CD4-positive, alpha-beta T cell treated with Interleukin-10 for 1 hour (primary cell): ENCODE data around the gene ADAM22.
A peak's percentile ranks its signal among the peaks of the same experiment; 100 is the strongest.

Source experiments
- DNase-seq: peaks from one replicate; pipeline ENCODE4 v3.0.0-alpha.2; 2020

The ADAM22 gene

DNA sequence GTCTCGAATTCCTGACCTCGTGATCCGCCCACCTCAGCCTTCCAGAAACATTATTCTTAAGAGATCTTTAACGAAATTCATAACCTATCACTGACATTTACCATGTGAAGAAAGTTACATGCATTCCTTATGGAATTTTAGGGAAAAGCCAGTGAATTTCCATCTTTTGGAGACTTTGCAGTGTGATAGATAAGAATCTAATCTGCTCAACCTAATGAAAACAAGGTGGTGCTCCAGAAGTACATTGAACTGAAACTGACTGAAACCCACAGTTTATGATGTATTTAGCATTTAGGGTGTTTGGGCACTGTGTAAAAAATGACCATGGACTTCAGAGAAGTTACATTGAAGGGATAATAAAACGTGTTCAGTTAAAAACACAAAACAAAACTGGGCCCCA is 242.1 kb downstream of the ADAM22 start:
- DNase-seq: no peak

DNA sequence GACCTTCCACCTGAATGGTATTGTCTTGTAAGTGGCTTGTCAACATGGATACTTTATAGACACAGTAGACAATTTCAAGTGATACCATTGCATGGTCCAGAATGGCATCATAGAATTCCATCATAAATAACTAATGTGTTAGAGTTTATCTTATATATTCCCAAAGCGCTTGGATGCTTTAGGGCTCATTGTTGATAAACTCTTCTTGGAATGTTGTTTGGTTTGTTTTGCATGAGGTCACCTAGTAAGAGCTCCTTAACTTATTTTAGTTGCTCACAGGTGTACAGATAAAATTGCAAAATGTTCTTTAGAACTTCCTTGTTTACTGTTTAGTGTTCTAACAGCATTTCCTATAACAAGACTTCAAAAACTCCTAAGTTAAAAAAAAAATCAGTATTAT is 249.0 kb downstream of the ADAM22 start:
- DNase-seq: no peak

DNA sequence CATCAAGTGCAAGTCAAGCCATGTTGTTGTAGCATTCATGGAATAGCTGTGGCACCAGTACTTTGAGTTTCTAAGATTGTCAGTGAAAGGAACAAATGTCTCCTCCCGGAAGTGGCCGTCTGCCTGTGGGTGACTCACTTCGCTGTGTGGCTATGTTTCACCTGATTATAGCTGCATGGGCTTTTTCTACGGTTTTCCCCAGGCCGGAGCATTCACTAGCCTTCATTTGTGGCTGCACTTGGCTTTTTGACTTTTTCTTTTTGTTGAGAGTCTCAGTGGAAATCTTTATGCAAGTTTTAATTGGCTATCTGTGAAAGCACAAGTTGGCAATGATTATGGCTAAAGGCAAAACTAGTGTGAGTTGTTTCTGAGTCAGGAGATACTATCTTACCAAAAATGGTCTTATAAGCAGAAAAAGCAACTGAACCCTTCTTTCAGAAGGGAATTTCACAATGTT is 250.8 kb downstream of the ADAM22 start:
- DNase-seq: no peak

DNA sequence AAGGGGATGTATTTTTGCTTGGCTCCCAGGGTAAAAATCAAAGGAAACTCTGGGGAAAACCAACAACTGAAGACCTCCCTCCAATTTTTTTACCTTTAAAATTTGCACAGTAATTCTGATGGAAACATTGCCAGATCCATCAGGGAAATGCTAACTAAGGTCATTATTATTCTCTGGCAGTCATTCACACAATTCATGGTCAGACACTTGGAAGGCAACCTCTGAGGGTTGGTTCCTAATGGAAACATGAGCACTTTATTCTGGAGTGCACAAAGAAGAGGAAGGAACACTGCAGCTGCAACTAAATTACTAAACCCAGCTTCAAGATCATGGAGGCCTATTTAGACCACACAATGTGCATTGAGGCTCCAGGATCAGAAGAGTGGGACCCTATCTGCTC is 251.6 kb downstream of the ADAM22 start:
- DNase-seq: no peak

DNA sequence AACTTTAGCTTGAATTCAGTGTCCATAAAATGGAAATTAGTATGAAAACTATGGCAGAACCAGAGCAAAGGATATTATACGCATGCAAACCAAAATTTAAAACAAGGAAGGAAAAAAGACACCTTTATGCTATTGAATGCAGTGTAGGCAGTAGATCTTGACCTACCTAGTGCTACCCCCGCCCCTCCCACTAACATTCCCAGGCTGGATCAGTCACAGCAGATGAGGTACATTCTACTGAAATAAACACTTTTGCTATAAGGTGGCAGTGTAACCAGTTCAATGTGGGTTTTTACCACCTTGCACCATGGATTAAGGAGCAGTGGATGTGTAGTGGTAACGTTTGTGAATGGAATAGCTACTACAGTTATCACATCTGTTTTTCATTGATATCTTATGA is 257.9 kb downstream of the ADAM22 start:
- DNase-seq: no peak

DNA sequence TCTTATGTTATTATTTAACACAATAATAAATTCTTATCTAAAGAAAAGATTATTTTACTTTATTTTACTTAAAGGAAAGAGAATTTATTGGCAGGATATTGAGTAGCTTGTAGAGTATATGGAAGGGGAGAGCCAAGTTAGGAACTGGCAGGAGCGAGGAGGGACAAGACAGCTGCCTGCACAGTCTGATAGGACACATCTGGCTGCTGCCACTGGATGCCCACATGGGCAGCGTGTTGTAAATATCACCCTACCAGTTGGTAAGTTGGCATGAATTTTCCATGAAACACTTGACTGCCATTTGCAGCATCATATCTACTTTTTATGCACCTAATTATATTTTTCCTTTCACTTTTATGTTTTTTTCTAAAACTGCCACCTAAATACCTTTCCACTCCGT is 266.2 kb downstream of the ADAM22 start:
- no peak for DNase-seq

DNA sequence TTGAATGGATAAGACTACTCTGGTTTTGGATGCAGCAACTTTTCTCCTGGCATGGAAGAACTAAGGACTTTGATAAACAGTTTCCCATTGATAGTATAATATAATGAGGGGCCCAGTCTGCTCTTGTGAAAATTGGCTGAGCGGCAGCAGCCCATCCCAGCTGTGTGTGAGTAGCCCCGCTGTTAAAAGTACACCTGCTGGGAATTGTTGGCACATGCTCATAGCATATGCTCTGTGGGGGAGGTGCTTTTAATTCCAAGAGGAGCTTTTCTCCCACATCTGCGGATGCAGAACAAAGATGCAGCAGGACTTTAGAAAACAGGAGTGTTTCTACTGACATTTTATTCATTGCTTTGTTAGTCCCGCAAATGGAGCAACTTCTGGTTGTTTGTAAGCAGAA is 266.7 kb downstream of the ADAM22 start:
- DNase-seq: no peak

DNA sequence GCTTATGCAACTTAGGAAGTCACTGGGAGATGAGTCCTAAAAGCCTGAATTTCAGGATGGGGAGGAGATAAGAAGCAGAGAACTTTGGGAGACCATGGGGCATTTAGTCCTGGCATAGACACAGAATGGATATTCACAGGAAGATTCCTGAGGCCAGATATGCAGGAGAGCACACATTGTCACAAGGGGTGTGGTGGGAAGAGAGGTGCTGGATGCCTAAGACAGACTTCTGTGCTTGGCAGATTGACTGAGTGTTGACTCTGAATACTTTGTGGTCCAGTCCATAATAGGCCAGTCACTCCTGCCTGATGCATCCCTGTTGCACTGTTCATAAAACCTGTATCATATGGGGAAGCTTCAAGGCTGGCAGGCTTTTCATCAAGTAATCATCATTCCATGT is 267.3 kb downstream of the ADAM22 start:
- DNase-seq: no peak

DNA sequence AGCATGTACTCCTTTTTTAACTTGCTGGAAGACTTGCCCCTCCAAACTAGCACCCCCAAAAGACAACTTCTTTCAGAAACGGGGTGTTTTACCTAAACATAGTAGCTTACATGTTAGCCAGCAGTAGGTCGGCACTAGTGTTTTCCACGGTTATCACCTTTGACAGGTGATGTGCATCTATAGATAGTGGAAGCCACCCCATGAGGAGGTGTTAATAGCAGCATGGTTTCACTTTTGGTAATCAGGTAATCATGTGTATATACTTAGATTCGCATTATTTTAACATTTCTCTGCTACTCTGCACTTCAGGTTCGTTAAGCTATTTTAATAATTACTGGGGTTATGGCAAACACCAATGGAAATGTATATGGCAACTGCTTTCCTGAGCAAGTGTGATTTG is 268.2 kb downstream of the ADAM22 start:
- DNase-seq: no peak

DNA sequence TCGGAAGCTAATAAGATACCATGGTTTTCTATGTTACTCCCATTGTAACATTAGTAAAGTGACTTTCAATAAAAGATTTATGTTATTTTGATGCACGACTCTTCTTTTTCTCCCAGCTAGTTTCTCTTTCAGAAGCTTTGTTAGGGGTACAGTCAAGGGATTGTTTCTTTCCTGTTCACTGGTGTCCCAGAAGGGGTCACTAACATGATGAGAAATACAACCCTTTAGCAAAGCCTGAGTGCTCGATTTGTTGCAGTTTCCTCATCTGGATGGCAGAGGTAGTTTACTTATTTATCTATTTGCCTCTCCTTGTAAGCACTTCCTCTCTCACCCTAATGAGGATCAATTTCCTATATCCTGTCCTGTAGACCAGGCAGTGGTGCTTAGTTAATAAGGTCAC is 268.7 kb downstream of the ADAM22 start:
- no peak for DNase-seq

DNA sequence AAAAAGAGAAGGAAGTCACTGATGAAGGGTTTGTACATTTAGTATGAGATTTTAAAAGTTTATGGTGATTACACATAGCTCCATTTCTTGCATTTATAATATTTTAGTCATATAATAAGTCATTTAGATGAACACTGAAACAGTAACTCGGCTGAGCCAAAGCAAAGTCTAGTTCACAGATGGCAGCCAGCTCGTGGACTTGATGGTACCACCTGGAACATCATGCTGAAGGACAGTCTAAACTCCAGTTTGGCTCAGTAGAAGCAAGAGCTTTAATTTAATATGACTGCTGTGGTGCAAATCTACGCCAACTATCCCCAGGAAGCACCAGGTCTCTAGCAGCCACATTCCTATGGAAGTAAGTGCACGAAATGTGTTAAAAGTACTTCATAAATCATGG is 269.4 kb downstream of the ADAM22 start:
- no peak for DNase-seq

DNA sequence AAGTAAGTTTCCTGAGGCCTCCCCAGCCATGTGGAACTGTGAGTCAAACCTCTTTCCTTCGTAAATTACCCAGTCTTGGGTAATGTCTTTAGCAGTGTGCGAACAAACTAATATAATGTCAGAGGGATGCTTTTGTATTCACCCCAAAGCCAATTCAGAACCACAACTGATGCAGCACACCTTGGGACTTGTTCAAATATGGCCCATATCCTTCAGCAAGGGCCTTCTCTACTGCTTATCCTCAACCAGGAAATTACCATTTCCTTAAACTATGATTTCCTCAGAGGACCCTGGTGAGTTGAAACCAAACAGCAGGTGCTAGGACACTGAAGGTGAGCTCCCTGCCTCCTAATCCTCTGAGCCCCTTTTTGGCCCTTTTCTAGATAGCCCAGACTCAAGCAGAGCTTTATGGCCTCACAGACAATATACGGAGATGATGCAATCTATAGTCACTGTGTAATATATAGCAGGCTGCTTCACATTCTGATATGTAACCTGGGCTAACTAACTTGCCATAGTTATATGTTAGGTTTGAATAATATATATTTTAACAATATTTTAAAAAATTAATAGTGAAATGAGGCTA is 270.6 kb downstream of the ADAM22 start:
- DNase-seq: no peak

DNA sequence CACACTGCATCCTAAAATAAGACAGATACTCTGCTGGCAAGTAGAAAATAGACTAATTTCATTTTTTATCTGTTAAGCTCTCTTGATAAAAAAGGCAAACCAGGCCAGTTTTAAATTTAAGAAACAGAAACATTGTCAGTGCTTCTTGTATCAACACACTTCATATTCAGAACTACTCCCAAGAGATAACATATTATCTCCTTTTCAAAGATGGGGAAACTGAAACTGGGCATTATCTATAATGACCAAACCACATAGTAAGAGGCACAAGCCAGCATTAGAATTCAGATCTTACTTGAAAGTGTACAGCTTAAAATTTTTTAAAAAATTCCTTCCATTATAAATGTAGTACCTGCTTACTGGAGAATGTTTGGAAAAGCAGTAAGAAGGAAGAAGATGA is 271.1 kb downstream of the ADAM22 start:
- no peak for DNase-seq

DNA sequence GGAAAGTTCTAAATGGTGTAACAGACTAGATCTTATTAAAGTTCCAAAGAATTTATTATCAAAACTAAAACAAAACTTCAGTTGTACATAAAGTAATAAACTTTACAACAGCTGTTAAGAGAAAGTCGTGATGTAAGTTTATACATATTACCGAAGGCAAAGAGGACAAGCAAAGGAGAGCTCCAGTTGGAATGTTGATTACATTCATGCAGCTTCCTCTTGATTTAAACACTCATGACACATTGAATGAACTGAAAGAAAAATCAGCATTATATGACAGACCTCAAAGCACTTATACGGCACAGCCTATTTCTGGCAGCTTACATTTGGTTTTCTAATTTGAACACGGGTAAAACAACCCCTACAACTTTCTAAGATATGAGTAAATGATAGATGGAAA is 272.2 kb downstream of the ADAM22 start:
- no peak for DNase-seq

DNA sequence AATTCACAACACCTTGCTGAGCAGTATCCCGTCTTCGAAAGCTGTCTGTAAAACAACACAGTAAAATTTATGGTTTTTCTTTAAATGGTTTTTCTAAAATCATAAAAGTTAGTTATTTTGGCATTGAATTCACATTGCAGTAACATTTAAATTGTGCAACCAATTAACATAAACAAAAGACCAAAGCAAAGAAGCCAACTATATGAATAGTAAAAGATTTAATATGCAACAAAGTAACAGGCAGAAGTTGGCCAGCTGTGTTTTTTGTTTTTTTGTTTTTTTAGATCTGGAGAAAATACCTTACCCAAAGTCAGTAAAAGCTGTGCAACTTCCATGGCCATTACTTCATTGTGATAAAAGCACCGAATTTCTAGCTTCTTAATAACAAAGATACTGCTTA is 274.5 kb downstream of the ADAM22 start:
- no peak for DNase-seq

DNA sequence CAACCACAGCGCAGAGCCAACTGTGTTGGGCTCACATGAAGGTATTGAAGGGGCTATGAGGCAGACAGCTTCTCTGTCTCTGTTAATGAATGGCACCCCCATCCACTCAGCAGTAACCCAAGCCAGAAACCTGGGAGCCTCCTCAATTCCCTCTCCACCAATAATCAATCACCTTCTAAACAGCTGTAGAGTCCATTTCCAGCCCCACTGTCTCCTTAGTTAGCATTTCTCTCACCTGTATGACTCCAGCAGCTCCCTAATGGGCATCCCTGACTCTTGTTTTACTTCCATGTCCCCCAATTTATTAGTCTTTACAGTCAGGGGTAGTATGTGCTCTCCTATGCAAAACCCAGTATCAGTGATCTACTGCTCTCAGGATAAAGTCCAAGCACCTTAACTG is 278.9 kb downstream of the ADAM22 start:
- no peak for DNase-seq

DNA sequence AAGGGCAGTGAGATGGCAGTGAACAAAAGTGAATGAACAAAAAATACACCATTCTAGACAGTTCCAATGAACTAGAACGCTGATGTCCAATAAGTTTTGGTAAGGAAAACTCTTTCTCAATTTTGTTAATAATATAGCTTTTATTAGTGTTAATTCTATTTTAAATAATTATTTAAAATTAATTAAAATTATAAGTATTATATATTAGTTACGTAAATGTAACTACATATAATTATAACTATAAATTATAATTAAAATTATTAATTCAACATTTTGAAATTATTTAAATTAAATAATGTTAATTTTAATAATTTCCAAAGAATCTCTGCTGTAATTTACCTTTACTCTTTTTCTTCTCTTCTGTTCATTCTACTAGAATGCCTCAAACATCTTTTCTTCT is 280.4 kb downstream of the ADAM22 start:
- no peak for DNase-seq

DNA sequence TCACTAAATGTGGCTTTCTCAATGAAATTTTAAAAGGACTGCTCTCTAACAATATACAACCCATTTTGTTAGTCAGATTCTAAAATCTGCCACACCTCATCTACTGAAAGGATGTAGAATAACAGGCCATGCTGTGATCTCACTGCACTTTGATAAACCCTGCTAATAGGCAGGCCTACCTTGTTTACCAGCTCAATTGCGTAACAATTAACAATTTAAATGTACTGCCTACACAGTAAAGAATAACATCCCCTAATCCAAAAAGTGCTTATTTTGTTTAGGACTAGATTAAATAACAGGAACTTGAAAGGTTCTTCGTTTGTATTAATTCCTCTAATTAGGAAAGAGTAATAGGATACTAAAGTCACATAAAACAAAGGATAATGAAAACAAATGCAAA is 281.2 kb downstream of the ADAM22 start:
- DNase-seq: no peak

DNA sequence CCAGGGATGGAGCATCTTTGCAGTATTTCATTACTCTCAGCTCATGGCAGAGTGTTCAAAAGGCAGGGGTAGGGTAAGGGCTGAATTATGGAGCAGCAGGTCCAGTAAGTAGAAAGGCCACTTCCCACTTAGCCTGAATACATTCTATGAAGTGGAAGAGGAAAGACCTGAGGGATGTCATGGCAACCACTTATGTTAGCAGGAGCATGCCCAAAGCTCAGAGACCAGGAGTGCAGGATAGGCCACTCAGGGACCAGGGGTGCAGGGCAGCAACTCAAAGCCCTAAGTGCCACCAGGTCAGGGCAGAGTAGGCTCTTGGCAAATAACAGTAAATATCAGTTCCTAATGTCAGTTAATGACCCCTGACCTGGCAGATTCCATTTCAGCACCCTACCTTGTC is 282.2 kb downstream of the ADAM22 start:
- no peak for DNase-seq

DNA sequence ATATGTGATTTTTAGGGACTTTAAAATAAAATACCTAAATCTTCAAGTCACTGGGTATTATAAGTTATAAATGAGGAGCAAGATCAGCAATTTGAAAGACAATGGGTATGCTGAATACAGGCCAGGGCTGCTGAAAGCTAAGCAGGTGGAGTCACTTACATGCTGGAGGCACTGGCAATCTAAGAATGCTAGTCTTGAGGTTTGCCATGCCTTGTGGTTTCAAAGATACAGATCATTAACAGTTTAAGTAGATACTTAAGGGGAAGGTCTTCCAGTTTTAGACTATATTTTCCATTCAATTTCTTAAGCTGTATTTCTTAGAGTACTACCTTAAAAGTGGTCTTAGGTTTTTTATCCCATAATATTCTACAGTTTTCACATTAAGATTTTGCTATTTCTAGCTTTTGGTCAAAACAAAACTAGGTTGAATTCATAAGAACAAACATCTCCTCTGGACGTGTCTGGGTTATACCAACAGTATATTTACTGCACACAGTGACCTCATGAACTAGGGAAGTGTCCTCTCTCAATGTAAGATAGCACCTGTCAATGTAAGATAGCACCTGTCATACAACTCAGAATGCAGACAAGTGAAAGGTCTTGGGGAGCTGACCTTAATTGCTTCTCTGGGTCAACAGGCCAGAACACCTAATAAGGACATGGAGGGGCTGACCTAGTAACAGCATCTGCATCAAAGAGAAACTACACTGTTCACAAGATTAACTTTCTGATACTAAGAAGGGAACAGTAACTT is 283.8 kb downstream of the ADAM22 start:
- DNase-seq: peak; percentile 32

DNA sequence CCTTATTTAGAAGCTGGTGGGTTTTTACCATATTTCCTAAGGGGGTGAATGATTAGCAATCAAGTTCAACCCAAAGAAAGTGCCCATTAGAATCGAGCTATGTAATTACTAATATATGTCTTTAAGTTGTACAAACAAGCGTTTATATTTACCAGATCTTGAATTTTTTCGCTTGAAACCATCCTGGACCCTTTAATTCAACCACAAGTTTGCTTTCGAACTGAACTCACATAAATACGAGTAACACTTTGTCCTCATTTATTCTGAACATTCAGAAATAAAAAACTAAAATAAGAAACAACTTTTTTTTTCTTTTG is 284.3 kb downstream of the ADAM22 start:
- no peak for DNase-seq

DNA sequence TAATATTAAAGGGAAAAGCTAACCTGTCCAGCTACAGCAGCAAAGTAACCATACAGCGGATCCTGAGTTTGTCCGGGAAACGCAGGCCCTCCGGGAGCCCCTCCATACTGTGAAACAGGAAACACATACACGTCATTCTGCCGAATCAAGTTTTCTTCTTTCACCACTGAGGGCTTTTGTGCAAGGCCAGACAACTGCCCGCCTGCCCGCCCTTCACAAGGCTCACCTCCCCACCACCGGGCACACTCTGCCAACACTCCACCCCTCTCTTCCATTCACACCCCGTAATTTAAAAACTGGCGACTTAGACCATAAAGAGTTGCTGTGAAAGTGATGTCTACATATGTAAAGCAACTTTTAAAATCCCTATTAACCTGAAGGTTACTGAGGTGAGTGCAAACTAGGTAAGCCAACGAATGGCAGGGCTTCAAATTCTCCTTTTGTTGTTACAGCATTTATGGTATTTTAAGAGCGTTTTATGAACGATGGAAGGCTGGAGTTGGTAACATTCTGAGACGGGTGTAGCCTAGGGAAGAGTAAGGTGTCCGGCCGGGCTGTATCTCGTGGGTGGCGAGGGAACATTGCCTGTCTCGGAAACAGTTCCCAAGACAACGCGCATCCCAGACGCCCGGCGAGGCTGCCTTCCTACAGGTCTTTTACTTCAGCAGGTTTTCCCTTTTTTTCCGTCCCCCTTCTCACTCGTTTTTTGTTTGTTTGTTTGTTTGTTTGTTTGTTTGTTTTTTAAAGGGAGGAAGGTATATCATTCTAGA is 285.0 kb downstream of the ADAM22 start:
- DNase-seq: peak; percentile 59

DNA sequence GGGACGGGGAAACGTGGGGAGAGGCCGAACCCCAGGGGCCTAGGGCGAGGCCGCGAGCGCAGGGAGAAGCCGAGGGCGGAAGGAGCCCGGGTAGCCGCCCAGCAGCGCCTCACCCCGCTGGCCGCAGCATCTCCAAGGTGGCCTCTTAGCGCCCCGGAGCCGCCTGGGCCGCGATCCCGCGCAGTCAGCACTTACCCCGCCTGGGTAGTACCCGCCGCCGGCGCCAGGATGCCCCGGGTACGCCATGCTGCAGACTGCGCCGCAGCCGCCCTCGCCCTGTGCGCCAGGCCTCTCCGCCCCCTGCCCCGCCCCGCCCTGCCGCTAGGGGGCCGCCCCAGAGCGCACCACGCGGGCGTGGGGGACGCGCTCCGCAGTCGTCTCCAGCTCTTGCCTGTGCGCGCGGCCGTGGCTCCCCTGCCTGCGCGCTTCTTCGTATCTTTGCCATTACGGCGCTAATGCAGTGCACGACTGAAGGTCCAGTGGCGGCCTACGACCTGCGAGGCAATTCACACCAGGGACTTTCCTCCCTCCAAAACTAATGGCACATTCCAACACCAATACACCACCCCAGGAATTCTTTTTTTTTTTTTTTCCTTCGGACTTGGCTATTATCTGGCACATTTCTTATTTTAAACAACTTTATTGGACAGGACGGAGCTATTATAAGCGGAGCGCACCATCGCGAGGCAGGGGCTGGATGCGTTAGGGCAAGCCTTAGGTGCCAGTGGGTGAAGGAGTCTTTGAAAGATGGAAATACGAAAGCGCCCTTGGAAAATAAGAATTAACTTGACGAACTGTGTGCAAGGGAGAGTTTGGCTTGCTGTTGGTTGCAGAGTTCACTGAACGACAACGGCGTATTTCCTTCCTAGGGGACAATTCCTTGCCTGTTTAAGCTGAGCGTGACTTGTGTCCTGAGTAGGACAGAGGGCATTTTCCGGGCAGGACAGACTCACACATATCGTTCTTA is 286.0 kb downstream of the ADAM22 start, which contains the start of gene SRI:
TSS of gene SRI (minus strand) at position 258 of the 967 bp plus-strand sequence. CDS start at position 246, 12 bp downstream.
- peak; percentile 92 for DNase-seq
